GM18873 (cell line): ENCODE results near the gene OSBPL8.

Experiments
- ATAC-seq: cut with Tn5 transposase; IDR thresholded peaks from one replicate; pipeline ENCODE4 v1.9.1; 2021; ENCODE audit warnings: mild to moderate bottlenecking, moderate library complexity, moderate number of reproducible peaks; ENCODE audit not compliant: unreplicated experiment, low FRiP score

Gene OSBPL8

GRCh38 chr12:76317976-76318375, 241.6 kb downstream of the OSBPL8 start:
- ATAC-seq, result no peak

GRCh38 chr12:76316468-76316867, 243.1 kb downstream of the OSBPL8 start:
- ATAC-seq, result no peak

GRCh38 chr12:76313299-76313698, 246.3 kb downstream of the OSBPL8 start:
- no peak for ATAC-seq

GRCh38 chr12:76312315-76312714, 247.3 kb downstream of the OSBPL8 start:
- no peak for ATAC-seq

GRCh38 chr12:76311796-76312195, 247.8 kb downstream of the OSBPL8 start:
- no peak for ATAC-seq

- no peak for ATAC-seq
These were observed 249.5 kb downstream of the OSBPL8 start for GRCh38 chr12:76310110-76310509.

- no peak for ATAC-seq
These were observed 250.7 kb downstream of the OSBPL8 start for GRCh38 chr12:76308866-76309265.

- ATAC-seq, result no peak
These were observed 252.5 kb downstream of the OSBPL8 start for GRCh38 chr12:76307083-76307482.

GRCh38 chr12:76303989-76304460, 255.5 kb downstream of the OSBPL8 start:
- ATAC-seq, result no peak

- ATAC-seq, result no peak
These were observed 256.2 kb downstream of the OSBPL8 start for GRCh38 chr12:76303365-76303764.
